Prostate gland (tissue), 2 donors: ENCODE data around the gene MRGPRX2.

Experiments used
- POLR2A ChIP-seq: fragments of 450-650 bp; IDR thresholded peaks from one replicate; pipeline ENCODE4 v1.6.1; 2016; ENCODE audit warnings: antibody characterized with exemption, mild to moderate bottlenecking
- POLR2AphosphoS5 ChIP-seq: sonication (generic); formaldehyde crosslinking; IDR thresholded peaks from one replicate; pipeline ENCODE4 v1.6.1; 2017; ENCODE audit warnings: antibody characterized with exemption
- TF ChIP-seq, protein P1 (sequence below), 4 experiments: fragments of 200-600 bp in 2 of 4; fragments of 450-650 bp in 2 of 4; sonication (generic) in 2 of 4; IDR thresholded peaks; 1 replicate in 3 of 4; 2 replicates in 1 of 4; pipeline ENCODE4 v1.5.1; 2016 to 2019; ENCODE audit warnings: antibody characterized with exemption in 4 of 4, mild to moderate bottlenecking in 2 of 4, moderate library complexity in 2 of 4

DNA sequence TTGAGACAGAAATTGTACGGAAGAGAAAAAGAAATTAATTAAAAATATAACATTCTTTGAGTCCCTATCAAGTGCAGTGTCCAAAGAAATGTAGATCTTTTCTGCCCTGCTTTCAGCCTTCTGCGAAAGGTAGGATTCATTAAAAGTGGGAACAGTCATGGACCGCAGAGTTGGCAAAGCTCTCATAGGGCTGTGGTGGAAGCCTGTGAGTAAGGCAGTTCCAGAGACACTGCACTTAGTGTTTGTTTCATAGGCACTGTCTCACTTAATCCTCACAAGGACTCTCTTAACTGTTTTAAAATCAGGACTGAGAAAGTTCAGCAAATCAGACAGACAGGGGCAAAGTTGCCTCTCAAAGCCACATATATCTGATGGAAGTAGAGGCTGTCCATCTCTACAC is 5.5 kb downstream of the MRGPRX2 start:
- TF ChIP-seq POLR2AphosphoS5: no peak
- TF ChIP-seq, protein P1, sequence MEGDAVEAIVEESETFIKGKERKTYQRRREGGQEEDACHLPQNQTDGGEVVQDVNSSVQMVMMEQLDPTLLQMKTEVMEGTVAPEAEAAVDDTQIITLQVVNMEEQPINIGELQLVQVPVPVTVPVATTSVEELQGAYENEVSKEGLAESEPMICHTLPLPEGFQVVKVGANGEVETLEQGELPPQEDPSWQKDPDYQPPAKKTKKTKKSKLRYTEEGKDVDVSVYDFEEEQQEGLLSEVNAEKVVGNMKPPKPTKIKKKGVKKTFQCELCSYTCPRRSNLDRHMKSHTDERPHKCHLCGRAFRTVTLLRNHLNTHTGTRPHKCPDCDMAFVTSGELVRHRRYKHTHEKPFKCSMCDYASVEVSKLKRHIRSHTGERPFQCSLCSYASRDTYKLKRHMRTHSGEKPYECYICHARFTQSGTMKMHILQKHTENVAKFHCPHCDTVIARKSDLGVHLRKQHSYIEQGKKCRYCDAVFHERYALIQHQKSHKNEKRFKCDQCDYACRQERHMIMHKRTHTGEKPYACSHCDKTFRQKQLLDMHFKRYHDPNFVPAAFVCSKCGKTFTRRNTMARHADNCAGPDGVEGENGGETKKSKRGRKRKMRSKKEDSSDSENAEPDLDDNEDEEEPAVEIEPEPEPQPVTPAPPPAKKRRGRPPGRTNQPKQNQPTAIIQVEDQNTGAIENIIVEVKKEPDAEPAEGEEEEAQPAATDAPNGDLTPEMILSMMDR (IDR thresholded peaks at IDR 0.05): no peak
- TF ChIP-seq POLR2A: no peak
